Lower lobe of right lung (tissue), 2 donors: Measurements from ENCODE around the gene TRPC4AP. TPM values are rescaled to one million over a fixed set of nuclear protein-coding genes. Genes with fewer than 3 reads are reported as not detected.

Source experiments
- ATAC-seq, 2 donors: fragments of 200-7000 bp; cut with Tn5 transposase; one replicate each; pipeline ENCODE4 v1.9.1; 2020 to 2022; ENCODE audit warnings: mild to moderate bottlenecking in 2 of 2, moderate library complexity in 2 of 2
- DNase-seq: peaks from one replicate; pipeline ENCODE4 v3.0.0-alpha.2; 2020
- H3K27ac ChIP-seq: fragments of 200-600 bp; one replicate; pipeline ENCODE4 v1.8.0; 2022
- H3K27me3 ChIP-seq: fragments of 200-600 bp; one replicate; pipeline ENCODE4 v1.8.0; 2022; ENCODE audit warnings: low read depth
- H3K36me3 ChIP-seq: fragments of 200-600 bp; one replicate; pipeline ENCODE4 v1.8.0; 2022; ENCODE audit warnings: mild to moderate bottlenecking
- H3K4me1 ChIP-seq: fragments of 200-600 bp; one replicate; pipeline ENCODE4 v1.8.0; 2022
- H3K4me3 ChIP-seq: fragments of 200-600 bp; one replicate; pipeline ENCODE4 v1.8.0; 2022; ENCODE audit warnings: mild to moderate bottlenecking
- H3K9me3 ChIP-seq: fragments of 200-600 bp; one replicate; pipeline ENCODE4 v1.8.0; 2022
- CTCF ChIP-seq: fragments of 200-600 bp; IDR thresholded peaks from one replicate; pipeline ENCODE4 v1.8.0; 2022; ENCODE audit warnings: antibody characterized with exemption, mild to moderate bottlenecking
- intact Hi-C: fragments of 100-400 bp; cut with DNase I; formaldehyde crosslinking; loops from one replicate; pipeline ENCODE4 v1.11.0; 2022
- total RNA-seq: library from RNA; stranded (reverse); fragmentation: NEBNext Ultra II Directional; extraction: Animal tissue kit (Norgen Biotek cat#: 25700); gene quantifications from one replicate; pipeline ENCODE4 v1.2.1, GENCODE V29; 2021
- donor health status: DM: no; HTN: yes; CAD: no; lungs with severe emphysema.

The TRPC4AP gene
- total RNA-seq, 1 donor from 2014 or later: 63.2 TPM

DNA sequence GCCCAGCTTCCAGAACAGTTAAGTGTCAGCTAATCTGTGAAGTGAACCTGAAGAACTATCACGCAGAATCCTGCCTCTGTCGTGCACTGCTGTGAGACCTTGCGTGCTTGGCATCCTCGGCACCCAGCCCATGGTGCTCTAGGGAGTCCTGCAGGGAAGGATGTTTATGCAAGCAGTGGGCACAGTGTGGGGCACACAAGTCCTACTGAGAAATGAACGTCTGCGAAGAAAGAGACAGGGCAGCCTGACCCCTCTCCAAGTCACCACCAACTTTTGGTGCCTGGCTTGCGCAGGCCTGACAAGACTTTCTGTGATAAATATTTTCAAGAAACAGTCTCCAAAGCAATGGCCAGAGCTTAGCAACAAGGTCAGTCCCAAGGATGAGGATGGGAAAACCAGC lies 69.0 kb downstream of the TRPC4AP start:
- Histone ChIP-seq H3K36me3 (peaks cover 96% of the 10 kb centered on the region), H3K9me3 (no peaks in the 10 kb centered on the region), H3K27me3 (no peaks in the 10 kb centered on the region), H3K4me1 (no peaks in the 10 kb centered on the region), H3K27ac (no peak overlapping the region), H3K4me3 (no peak overlapping the region)
- intact Hi-C loops: no loop called here
- ATAC-seq (no peak), DNase-seq (no peak)
- TF ChIP-seq CTCF: no peak

DNA sequence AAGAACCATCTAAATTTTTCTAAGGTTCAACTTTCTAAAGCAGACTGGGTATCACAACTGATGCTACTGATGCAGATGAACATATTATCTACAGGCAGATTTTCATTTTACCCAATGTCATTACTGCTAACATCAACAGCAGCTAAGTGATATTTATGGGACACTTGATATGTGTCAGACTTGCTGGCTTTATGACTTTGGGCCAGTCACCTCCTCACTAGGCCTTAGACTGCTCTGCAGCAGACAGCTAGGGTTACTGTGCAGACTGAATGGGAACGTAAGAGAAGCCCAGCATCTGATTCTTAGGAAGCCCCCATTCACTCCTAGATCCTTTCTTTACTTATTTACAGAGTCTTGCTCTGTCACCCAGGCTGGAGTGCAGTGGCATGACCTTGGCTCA lies 70.8 kb downstream of the TRPC4AP start:
- intact Hi-C loops: no loop called here
- no peak for ATAC-seq

DNA sequence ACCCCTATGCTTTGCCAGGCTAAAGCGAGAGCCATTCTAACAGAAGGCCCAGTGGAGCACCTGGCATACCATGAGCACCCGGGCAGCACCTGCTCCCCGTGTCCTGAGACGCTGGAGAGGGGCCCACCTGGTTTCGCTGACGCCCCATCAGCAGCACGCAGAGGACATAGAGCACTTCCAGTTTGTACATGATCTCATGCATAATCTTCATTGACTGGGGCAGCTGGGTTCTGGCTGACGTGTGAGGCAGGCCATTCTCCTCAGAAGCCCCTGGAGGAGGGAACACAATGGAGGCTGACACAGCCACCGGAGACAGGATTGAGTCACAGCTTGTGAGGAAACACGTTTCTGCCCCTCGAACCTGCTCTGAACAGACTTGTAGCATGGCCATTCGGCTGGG lies 71.5 kb downstream of the TRPC4AP start:
- ATAC-seq (no peak), DNase-seq (no peak)

More for the DNA sequence above, 70.8 kb downstream of the TRPC4AP start:
- TF ChIP-seq CTCF: no peak
- DNase-seq: no peak
- Histone ChIP-seq H3K27me3 (no peaks in the 10 kb centered on the region), H3K36me3 (peaks cover 100% of the 10 kb centered on the region), H3K9me3 (no peaks in the 10 kb centered on the region), H3K27ac (no peak overlapping the region), H3K4me3 (no peak overlapping the region), H3K4me1 (no peaks in the 10 kb centered on the region)

DNA sequence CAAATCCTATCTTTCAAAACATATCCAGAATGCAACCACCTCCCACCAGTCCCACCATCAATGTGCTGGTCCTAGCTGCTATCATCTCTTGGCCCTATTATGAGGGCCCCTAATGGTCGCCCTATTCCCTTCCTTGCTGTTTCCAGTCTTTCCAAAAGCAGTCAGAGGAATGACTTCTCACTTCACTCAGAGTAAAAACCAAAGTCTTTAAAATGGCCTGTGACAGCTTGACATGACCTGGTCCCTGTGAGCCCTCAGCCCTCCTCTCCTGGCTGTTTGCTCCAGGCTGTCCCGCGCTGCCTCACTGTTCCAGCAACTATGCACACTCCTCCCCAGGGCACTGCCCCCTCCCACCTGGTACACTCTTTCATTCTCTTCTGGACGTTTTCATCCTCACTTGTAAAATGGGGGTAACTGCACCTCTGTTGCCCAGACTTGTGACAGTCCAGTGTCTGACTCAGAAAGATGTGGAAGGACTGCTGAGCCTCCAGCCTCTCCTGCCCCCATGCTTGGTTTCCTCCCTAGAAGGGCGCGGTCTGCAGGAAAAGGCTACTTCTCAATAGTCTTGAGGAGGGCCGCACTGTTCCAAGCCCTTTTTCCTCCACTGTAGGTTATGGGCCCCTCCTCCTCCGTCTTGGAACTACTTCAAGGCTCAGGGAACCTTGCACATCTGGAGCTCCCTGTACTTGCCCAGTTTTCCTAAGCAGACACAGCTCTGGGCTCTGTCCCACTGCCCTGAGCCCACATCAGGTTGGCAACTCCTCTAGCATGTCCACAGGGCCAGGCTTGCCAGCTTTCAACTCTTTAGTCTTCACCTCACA lies 72.3 kb downstream of the TRPC4AP start:
- Histone ChIP-seq H3K27ac (no peak overlapping the region), H3K4me3 (no peak overlapping the region), H3K27me3 (no peaks in the 10 kb centered on the region), H3K9me3 (no peaks in the 10 kb centered on the region), H3K36me3 (peaks cover 100% of the 10 kb centered on the region), H3K4me1 (no peaks in the 10 kb centered on the region)
- intact Hi-C loops: no loop called here
- no peak for ATAC-seq
- no peak for DNase-seq
- TF ChIP-seq CTCF: no peak

More for the DNA sequence above, 71.5 kb downstream of the TRPC4AP start:
- intact Hi-C loops: no loop called here
- no peaks in the 10 kb centered on the region for H3K4me1 ChIP-seq
- H3K4me3 ChIP-seq: no peak overlapping the region
- peaks cover 100% of the 10 kb centered on the region for H3K36me3 ChIP-seq
- no peak for TF ChIP-seq CTCF
- no peak overlapping the region for H3K27ac ChIP-seq
- no peaks in the 10 kb centered on the region for H3K9me3 ChIP-seq
- H3K27me3 ChIP-seq: no peaks in the 10 kb centered on the region

- DNase-seq (no peak), ATAC-seq (no peak)
- Histone ChIP-seq H3K27ac (no peak overlapping the region), H3K27me3 (no peaks in the 10 kb centered on the region), H3K4me3 (no peak overlapping the region), H3K36me3 (peaks cover 100% of the 10 kb centered on the region), H3K4me1 (no peaks in the 10 kb centered on the region), H3K9me3 (no peaks in the 10 kb centered on the region)
- no peak for TF ChIP-seq CTCF
- intact Hi-C loops: no loop called here
Observed at GRCh38 chr20:35018590-35019371, 73.8 kb downstream of the TRPC4AP start.
